ENCODE measurements around the gene SPTBN1. TPM values are rescaled to one million over a fixed set of nuclear protein-coding genes. Genes with fewer than 3 reads are reported as not detected.

The SPTBN1 gene
- total and polyA plus RNA-seq, 9 of the 15 experiments (the other 6 are each of a cell fraction or from before 2014, with no cell fraction given) = 8.9 to 66.8 (median 31.4) TPM

DNA sequence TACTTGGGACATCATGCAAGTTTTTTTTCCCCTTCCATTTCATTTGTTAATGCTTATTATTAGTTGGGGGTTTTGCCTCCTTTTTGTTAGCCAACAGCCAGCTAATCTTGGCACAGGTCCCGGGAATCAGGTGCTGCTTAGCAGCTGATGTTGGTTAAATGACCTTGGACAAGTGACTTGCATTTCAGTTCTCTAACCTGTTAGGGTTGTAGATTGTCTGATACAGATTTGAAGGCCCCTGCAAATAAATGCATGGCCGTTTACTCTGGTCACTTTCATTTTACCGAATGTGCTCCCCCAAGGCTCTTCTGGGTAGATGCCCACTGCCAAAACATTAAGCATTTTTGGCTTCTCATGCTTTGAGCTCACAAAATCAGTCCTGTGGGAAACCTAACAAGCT is 120.9 kb downstream of the SPTBN1 start (continued):
- TF ChIP-seq, protein P1, sequence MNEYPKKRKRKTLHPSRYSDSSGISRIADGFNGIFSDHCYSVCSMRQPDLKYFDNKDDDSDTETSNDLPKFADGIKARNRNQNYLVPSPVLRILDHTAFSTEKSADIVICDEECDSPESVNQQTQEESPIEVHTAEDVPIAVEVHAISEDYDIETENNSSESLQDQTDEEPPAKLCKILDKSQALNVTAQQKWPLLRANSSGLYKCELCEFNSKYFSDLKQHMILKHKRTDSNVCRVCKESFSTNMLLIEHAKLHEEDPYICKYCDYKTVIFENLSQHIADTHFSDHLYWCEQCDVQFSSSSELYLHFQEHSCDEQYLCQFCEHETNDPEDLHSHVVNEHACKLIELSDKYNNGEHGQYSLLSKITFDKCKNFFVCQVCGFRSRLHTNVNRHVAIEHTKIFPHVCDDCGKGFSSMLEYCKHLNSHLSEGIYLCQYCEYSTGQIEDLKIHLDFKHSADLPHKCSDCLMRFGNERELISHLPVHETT (CRISPR knock-in tag; conservative IDR thresholded peaks at IDR 0.05 in 1 of 2, IDR thresholded peaks at IDR 0.05 in 1 of 2) = no peak
- TF ChIP-seq ESRRA (IDR thresholded peaks at IDR 0.05; ENCODE audit: borderline replicate concordance, low read depth) (peak; percentile 90), CCNT2 (IDR thresholded peaks at IDR 0.05; ENCODE audit: borderline replicate concordance, extremely low read depth, insufficient read length, low read depth, low read length) (no peak), KHSRP (IDR thresholded peaks at IDR 0.05) (no peak), NFIC (IDR thresholded peaks at IDR 0.05) (peak; percentile 64), LARP7 (IDR thresholded peaks at IDR 0.05) (no peak), SOX6 (IDR thresholded peaks at IDR 0.05) (0 out of 2 replicates have a peak, but pooled peaks have one; percentile 8), CBFA2T3 (IDR thresholded peaks at IDR 0.05) (no peak)

GRCh38 chr2:54577944-54578647 is 122.0 kb downstream of the SPTBN1 start:
- FAIRE-seq (no peak), DNase-seq (ENCODE audit: extremely low read depth in 1 of 4, low spot score in 3 of 4) (no peak), ATAC-seq (no peak)
- Histone ChIP-seq H2AFZ (ENCODE audit: low read depth, low read length) (no peak overlapping the region), H3K27me3 (ENCODE audit: control insufficient read depth in 2 of 2, insufficient read depth in 2 of 2, low read length in 2 of 2) (no peaks in the 10 kb centered on the region), H3K27ac (ENCODE audit: extremely low read depth, low read depth, low read length) (no peak overlapping the region), H3K9me1 (ENCODE audit: control insufficient read depth, insufficient read depth, low read length) (peaks cover 5% of the 10 kb centered on the region), H3K9me3 (replicated peaks; ENCODE audit: control insufficient read depth, insufficient read depth, low read depth, low read length) (no peaks in the 10 kb centered on the region), H3K36me3 (ENCODE audit: control insufficient read depth, insufficient read depth, low read length) (peaks cover 8% of the 10 kb centered on the region; the same call in 1 of the 3 replicates), H3K4me3 (no peak overlapping the region), H3K9ac (ENCODE audit: insufficient read depth in 1 of 2, low read depth in 2 of 2, low read length in 2 of 2) (no peak overlapping the region), H3K79me2 (ENCODE audit: control insufficient read depth, insufficient read depth, low read length) (peaks cover 88% of the 10 kb centered on the region), H4K20me1 (replicated peaks; ENCODE audit: control insufficient read depth, insufficient read depth, low read length) (peaks cover 16% of the 10 kb centered on the region), H3K4me1 (replicated peaks in 1 of 2; ENCODE audit: control insufficient read depth in 2 of 2, insufficient read depth in 2 of 2, low read length in 2 of 2) (peaks cover 9 to 53% of the 10 kb centered on the region in 2 experiments; a peak in 4 of 5 replicates), H3K4me2 (ENCODE audit: insufficient read depth, low read length) (no peak overlapping the region)
- 71% methylated on average over 6 of the region's 6 CpGs for WGBS (ENCODE audit: insufficient coverage, low coverage, missing lambda C conversion rate)
- in situ Hi-C loops (cut with MboI) = no loop called here
- CTCF ChIA-PET (ENCODE audit: low intra/inter-chr PET ratio) = no interaction called here
- intact Hi-C loops (cut with micrococcal nuclease) = no loop called here
- no TSS peak for BruUV-seq (replicated peaks)
- POLR2A ChIA-PET = interaction anchor here (1.6 kb wide), 1 partner anchor 20 kb away, joined by 5 read pairs; no protein-coding TSS in a partner anchor
- TF ChIP-seq ARID2 (IDR thresholded peaks at IDR 0.05) (no peak), CBFA2T2 (conservative IDR thresholded peaks at IDR 0.05) (no peak), ZNF165 (CRISPR knock-in tag; IDR thresholded peaks at IDR 0.05; ENCODE audit: borderline replicate concordance) (no peak), HSF4 (CRISPR knock-in tag; IDR thresholded peaks at IDR 0.05; ENCODE audit: borderline replicate concordance) (no peak), CBX1 (IDR thresholded peaks at IDR 0.05; ENCODE audit: low read depth) (no peak), ZNF217 (CRISPR knock-in tag; IDR thresholded peaks at IDR 0.05) (no peak), DNMT1 (IDR thresholded peaks at IDR 0.05) (no peak), SP1 (CRISPR knock-in tag; IDR thresholded peaks at IDR 0.05) (no peak), MECOM (CRISPR knock-in tag; IDR thresholded peaks at IDR 0.05) (no peak)

Data from K562 (cell line).